OCI-LY1 (cell line): Measurements from ENCODE around the gene GSX1.

Source experiments
- EZH2 ChIP-seq: fragments of 200-600 bp; sonication (generic), shearing (Covaris generic); IDR thresholded peaks from 2 replicates; pipeline ENCODE4 v1.8.0; 2017; ENCODE audit warnings: borderline replicate concordance, mixed run types, mild to moderate bottlenecking, antibody characterized with exemption, low read length, moderate library complexity, mixed read lengths
- TF ChIP-seq, protein P1 (sequence below): fragments of 200-600 bp; sonication (generic), shearing (Covaris generic); IDR thresholded peaks from 2 replicates; pipeline ENCODE4 v1.5.1; 2017; ENCODE audit warnings: mild to moderate bottlenecking, antibody characterized with exemption, low read length, moderate library complexity, mixed read lengths

- TF ChIP-seq, protein P1, sequence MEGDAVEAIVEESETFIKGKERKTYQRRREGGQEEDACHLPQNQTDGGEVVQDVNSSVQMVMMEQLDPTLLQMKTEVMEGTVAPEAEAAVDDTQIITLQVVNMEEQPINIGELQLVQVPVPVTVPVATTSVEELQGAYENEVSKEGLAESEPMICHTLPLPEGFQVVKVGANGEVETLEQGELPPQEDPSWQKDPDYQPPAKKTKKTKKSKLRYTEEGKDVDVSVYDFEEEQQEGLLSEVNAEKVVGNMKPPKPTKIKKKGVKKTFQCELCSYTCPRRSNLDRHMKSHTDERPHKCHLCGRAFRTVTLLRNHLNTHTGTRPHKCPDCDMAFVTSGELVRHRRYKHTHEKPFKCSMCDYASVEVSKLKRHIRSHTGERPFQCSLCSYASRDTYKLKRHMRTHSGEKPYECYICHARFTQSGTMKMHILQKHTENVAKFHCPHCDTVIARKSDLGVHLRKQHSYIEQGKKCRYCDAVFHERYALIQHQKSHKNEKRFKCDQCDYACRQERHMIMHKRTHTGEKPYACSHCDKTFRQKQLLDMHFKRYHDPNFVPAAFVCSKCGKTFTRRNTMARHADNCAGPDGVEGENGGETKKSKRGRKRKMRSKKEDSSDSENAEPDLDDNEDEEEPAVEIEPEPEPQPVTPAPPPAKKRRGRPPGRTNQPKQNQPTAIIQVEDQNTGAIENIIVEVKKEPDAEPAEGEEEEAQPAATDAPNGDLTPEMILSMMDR, result no peak
- no peak for TF ChIP-seq EZH2
Measured at GRCh38 chr13:27813826-27814225, 21.5 kb downstream of the GSX1 start.
